ENCODE data around the gene MYCT1. TPM values are rescaled to one million over a fixed set of nuclear protein-coding genes. Genes with fewer than 3 reads are reported as not detected.

Gene MYCT1
- total and polyA plus RNA-seq, 2 experiments from 2014 or later: 1.9 to 2.5 TPM

- TF ChIP-seq POLR2AphosphoS5 (IDR thresholded peaks at IDR 0.05; ENCODE audit: low read depth) (no peak), ZNF331 (CRISPR knock-in tag; IDR thresholded peaks at IDR 0.05; ENCODE audit: low read depth) (no peak), STAT1 (IDR thresholded peaks at IDR 0.05; ENCODE audit: unreplicated experiment) (no peak), CREB1 (CRISPR knock-in tag; IDR thresholded peaks at IDR 0.05; ENCODE audit: low read depth) (no peak), JUNB (IDR thresholded peaks at IDR 0.05; ENCODE audit: unreplicated experiment) (no peak), EZH2 (IDR thresholded peaks at IDR 0.05; ENCODE audit: low read depth, unreplicated experiment) (no peak), ZNF114 (CRISPR knock-in tag; IDR thresholded peaks at IDR 0.05) (no peak), NANOG (IDR thresholded peaks at IDR 0.05; ENCODE audit: borderline replicate concordance) (no peak), EZH2phosphoT487 (IDR thresholded peaks at IDR 0.05; ENCODE audit: unreplicated experiment) (no peak), ZNF462 (CRISPR knock-in tag; IDR thresholded peaks at IDR 0.05) (no peak), REST (IDR thresholded peaks at IDR 0.05; ENCODE audit: unreplicated experiment) (no peak)
- TF ChIP-seq, protein P1, sequence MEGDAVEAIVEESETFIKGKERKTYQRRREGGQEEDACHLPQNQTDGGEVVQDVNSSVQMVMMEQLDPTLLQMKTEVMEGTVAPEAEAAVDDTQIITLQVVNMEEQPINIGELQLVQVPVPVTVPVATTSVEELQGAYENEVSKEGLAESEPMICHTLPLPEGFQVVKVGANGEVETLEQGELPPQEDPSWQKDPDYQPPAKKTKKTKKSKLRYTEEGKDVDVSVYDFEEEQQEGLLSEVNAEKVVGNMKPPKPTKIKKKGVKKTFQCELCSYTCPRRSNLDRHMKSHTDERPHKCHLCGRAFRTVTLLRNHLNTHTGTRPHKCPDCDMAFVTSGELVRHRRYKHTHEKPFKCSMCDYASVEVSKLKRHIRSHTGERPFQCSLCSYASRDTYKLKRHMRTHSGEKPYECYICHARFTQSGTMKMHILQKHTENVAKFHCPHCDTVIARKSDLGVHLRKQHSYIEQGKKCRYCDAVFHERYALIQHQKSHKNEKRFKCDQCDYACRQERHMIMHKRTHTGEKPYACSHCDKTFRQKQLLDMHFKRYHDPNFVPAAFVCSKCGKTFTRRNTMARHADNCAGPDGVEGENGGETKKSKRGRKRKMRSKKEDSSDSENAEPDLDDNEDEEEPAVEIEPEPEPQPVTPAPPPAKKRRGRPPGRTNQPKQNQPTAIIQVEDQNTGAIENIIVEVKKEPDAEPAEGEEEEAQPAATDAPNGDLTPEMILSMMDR (conservative IDR thresholded peaks at IDR 0.05; ENCODE audit: low read depth in 2 of 2): no peak
- TF ChIP-seq, protein P2, sequence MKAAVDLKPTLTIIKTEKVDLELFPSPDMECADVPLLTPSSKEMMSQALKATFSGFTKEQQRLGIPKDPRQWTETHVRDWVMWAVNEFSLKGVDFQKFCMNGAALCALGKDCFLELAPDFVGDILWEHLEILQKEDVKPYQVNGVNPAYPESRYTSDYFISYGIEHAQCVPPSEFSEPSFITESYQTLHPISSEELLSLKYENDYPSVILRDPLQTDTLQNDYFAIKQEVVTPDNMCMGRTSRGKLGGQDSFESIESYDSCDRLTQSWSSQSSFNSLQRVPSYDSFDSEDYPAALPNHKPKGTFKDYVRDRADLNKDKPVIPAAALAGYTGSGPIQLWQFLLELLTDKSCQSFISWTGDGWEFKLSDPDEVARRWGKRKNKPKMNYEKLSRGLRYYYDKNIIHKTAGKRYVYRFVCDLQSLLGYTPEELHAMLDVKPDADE (IDR thresholded peaks at IDR 0.05): no peak
- no peaks in the 10 kb centered on the region for H3K4me1 Mint-ChIP-seq
- no peaks in the 10 kb centered on the region for H3F3A ChIP-seq (replicated peaks; ENCODE audit: low read depth)
- no peaks in the 10 kb centered on the region for H3K9me3 Mint-ChIP-seq
- no peak overlapping the region for H3K4me3 Mint-ChIP-seq
- H3K36me3 ChIP-seq (ENCODE audit: insufficient read depth): no peaks in the 10 kb centered on the region
- no peak for ATAC-seq
- H3K79me2 ChIP-seq (replicated peaks; ENCODE audit: insufficient read depth): no peaks in the 10 kb centered on the region
- H3K27ac ChIP-seq (ENCODE audit: low read depth): no peak overlapping the region
- no peaks in the 10 kb centered on the region for H3K4me1 ChIP-seq (ENCODE audit: insufficient read depth)
- H4K20me1 ChIP-seq (replicated peaks; ENCODE audit: insufficient read depth): no peaks in the 10 kb centered on the region
- no peak overlapping the region for H3K4me3 ChIP-seq
- no peaks in the 10 kb centered on the region for H3K27me3 ChIP-seq (ENCODE audit: insufficient read depth)
- no peak overlapping the region for H3K27ac Mint-ChIP-seq
- H3K36me3 Mint-ChIP-seq (ENCODE audit: low read depth): no peaks in the 10 kb centered on the region
- no peak overlapping the region for H2AFZ ChIP-seq
- peaks cover 3% of the 10 kb centered on the region; the same call in 1 of the 2 replicates for H3K9me2 ChIP-seq (ENCODE audit: insufficient read depth)
- no peak for DNase-seq (ENCODE audit: low spot score)
- H3K27me3 Mint-ChIP-seq (ENCODE audit: insufficient read depth, low read depth, poor library complexity): peaks cover 2% of the 10 kb centered on the region
- H3K4me2 ChIP-seq: no peak overlapping the region
Measured at GRCh38 chr6:152765331-152765730, 67.6 kb downstream of the MYCT1 start.
